Spleen (tissue), 11 donors: ENCODE data around the gene KDF1. TPM values are rescaled to one million over a fixed set of nuclear protein-coding genes. Genes with fewer than 3 reads are reported as not detected.
A peak's percentile ranks its signal among the peaks of the same experiment; 100 is the strongest.

Experiments used
- DNase-seq: peaks from one replicate; pipeline ENCODE4 v3.0.0-alpha.2; 2020
- H3K27ac ChIP-seq, 8 donors: fragments of 200-600 bp; sonication (generic) in 7 of 8; 1 replicate in 4 of 8; 2 replicates in 4 of 8; pipeline versions ENCODE4 v1.5.0 to v1.8.0; 2016 to 2021; ENCODE audit warnings: inconsistent platforms in 4 of 8, mild to moderate bottlenecking in 4 of 8, moderate library complexity in 1 of 8
- H3K27me3 ChIP-seq, 7 donors: fragments of 200-600 bp; sonication (generic) in 6 of 7; replicated peaks in 1 of 7; 1 replicate in 4 of 7; 2 replicates in 3 of 7; pipeline versions ENCODE4 v1.5.0 to v1.8.0; 2016 to 2021; ENCODE audit warnings: inconsistent platforms in 3 of 7, mild to moderate bottlenecking in 1 of 7
- H3K36me3 ChIP-seq, 6 donors: fragments of 200-600 bp; sonication (generic) in 5 of 6; 1 replicate in 4 of 6; 2 replicates in 2 of 6; pipeline versions ENCODE4 v1.5.0 to v1.8.0; 2016 to 2021; ENCODE audit warnings: inconsistent platforms in 2 of 6
- H3K4me1 ChIP-seq, 6 donors: fragments of 200-600 bp; sonication (generic) in 5 of 6; 1 replicate in 3 of 6; 2 replicates in 3 of 6; pipeline versions ENCODE4 v1.5.0 to v1.8.0; 2016 to 2021; ENCODE audit warnings: inconsistent platforms in 3 of 6
- H3K4me3 ChIP-seq, 8 donors: fragments of 200-600 bp; sonication (generic) in 7 of 8; 1 replicate in 4 of 8; 2 replicates in 4 of 8; pipeline versions ENCODE4 v1.5.0 to v1.8.0; 2016 to 2021; ENCODE audit warnings: inconsistent platforms in 4 of 8, mild to moderate bottlenecking in 4 of 8, moderate library complexity in 2 of 8
- H3K9me3 ChIP-seq, 8 donors: fragments of 200-600 bp; sonication (generic) in 7 of 8; 1 replicate in 4 of 8; 2 replicates in 4 of 8; pipeline versions ENCODE4 v1.5.0 to v1.8.0; 2016 to 2021; ENCODE audit warnings: inconsistent platforms in 4 of 8
- POLR2A ChIP-seq, 3 donors: fragments of 450-650 bp; IDR thresholded peaks; one replicate each; pipeline ENCODE4 v1.5.1; 2017; ENCODE audit warnings: antibody characterized with exemption in 3 of 3, mild to moderate bottlenecking in 1 of 3
- POLR2AphosphoS5 ChIP-seq, 3 donors: sonication (generic); formaldehyde crosslinking; IDR thresholded peaks; one replicate each; pipeline ENCODE4 v1.5.1; 2017; ENCODE audit warnings: antibody characterized with exemption in 3 of 3
- WGBS, 5 donors: extraction: QIAGEN DNeasy Blood & Tissue Kit in 3 of 5; methylation state at CpG; one replicate each; pipeline versions ENCODE4 v1.1.5 to v1.1.7; 2013 to 2018; 5-methylcytosine and 5-hydroxymethylcytosine counted together
- intact Hi-C: fragments of 100-400 bp; cut with DNase I; formaldehyde crosslinking; loops from one replicate; pipeline ENCODE4 v1.15.0; 2023; ENCODE audit warnings: low total_unique reads
- polyA plus RNA-seq, 3 donors: library from polyadenylated mRNA; stranded (reverse); fragments of 200-250 nt; gene quantifications; one replicate each; pipeline ENCODE4 v1.2.1, GENCODE V29; 2013
- total RNA-seq, 7 donors: library from RNA; depleted of rRNA in 3 of 7; stranded (reverse); fragments of >200 nt in 3 of 7; fragmentation: NEBNext Ultra II Directional in 4 of 7; extraction: Animal tissue kit (Norgen Biotek cat#: 25700) in 4 of 7; gene quantifications; one replicate each; pipeline versions ENCODE4 v1.1.0 to v1.2.1, GENCODE V29; 2016 to 2021
- TF ChIP-seq, protein P1 (sequence below), 11 experiments: fragments of 200-600 bp in 7 of 11; fragments of 450-650 bp in 4 of 11; sonication (generic) in 4 of 11; IDR thresholded peaks in 8 of 11; conservative IDR thresholded peaks in 3 of 11; 1 replicate in 7 of 11; 2 replicates in 4 of 11; pipeline versions ENCODE4 v1.4.0 to v1.8.0; 2016 to 2021; ENCODE audit warnings: antibody characterized with exemption in 11 of 11, inconsistent platforms in 4 of 11, mild to moderate bottlenecking in 1 of 11
- donor health status: healthy with polysubstance abuse.
- donor health status: DM: no; HTN: no; CAD: no; lungs with moderate emphysema.
- donor health status: DM: no; HTN: no; CAD: no.
- donor health status: Bipolar disorder and iron deficiency.
- donor health status: healthy.
- donor health status: DM: no; HTN: no; CAD: no.
- donor health status: DM: yes; HTN: yes; CAD: no.

Gene KDF1
- total and polyA plus RNA-seq, 10 donors, result 0.44 to 2.1 (median 0.98) TPM

DNA sequence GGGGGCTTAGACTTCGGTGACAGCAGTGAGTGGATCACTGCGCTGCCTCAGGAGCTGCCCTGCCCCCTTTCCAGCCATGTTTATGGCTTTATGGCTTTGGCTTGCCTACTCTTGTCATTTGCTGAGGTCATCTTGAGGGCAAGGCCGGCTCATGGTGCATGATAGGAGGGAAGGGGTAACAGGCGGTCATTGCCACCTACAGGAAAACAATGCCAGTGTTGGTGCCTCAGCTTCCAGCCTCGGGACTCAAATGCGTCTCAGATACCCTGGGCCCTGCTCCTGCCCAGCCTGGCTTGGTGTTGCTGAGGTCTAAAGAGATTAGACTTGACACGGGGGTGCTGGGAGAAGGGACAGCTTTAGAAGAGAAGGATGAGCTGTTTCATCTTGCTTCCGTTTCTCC is 14.5 kb downstream of the KDF1 start:
- TF ChIP-seq POLR2A (IDR thresholded peaks at IDR 0.05) (no peak), POLR2AphosphoS5 (IDR thresholded peaks at IDR 0.05) (no peak)
- TF ChIP-seq, protein P1, sequence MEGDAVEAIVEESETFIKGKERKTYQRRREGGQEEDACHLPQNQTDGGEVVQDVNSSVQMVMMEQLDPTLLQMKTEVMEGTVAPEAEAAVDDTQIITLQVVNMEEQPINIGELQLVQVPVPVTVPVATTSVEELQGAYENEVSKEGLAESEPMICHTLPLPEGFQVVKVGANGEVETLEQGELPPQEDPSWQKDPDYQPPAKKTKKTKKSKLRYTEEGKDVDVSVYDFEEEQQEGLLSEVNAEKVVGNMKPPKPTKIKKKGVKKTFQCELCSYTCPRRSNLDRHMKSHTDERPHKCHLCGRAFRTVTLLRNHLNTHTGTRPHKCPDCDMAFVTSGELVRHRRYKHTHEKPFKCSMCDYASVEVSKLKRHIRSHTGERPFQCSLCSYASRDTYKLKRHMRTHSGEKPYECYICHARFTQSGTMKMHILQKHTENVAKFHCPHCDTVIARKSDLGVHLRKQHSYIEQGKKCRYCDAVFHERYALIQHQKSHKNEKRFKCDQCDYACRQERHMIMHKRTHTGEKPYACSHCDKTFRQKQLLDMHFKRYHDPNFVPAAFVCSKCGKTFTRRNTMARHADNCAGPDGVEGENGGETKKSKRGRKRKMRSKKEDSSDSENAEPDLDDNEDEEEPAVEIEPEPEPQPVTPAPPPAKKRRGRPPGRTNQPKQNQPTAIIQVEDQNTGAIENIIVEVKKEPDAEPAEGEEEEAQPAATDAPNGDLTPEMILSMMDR (IDR thresholded peaks at IDR 0.05 in 8 of 11, conservative IDR thresholded peaks at IDR 0.05 in 3 of 11), result no peak
- Histone ChIP-seq H3K36me3 (peaks cover 10 to 67% (median 60%) of the 10 kb centered on the region in 6 donors), H3K4me1 (peaks cover 0 to 23% (median under 1%) of the 10 kb centered on the region in 6 donors), H3K4me3 (no peak overlapping the region), H3K27ac (peak overlapping the region in 1 of 8 donors; percentile 40), H3K27me3 (no peaks in the 10 kb centered on the region), H3K9me3 (no peaks in the 10 kb centered on the region)
- DNase-seq, result peak; percentile 30
- 73 to 89% (median 81%) methylated on average over 8 of the region's 8 CpGs for WGBS, 5 donors
- intact Hi-C loops, result no loop called here

DNA sequence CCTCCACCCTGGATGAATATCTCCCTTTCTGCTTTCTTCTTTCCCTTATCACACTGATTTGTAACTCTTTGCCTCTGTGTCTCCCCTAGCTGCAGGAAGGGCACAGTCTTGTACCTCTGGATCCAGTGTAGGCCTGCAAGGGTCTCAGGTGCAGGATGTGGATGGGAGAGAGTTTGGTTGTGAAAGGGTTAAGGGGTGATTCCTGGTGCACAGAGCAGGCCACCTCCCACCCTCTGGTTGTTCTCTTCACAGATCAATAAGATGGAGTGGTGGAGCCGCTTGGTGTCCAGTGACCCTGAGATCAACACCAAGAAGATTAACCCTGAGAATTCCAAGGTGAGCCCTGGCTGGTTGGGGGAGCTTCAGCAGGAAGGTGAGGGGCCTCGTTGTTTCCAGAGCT is 15.1 kb downstream of the KDF1 start:
- TF ChIP-seq, protein P1 (IDR thresholded peaks at IDR 0.05 in 8 of 11, conservative IDR thresholded peaks at IDR 0.05 in 3 of 11), result no peak
- TF ChIP-seq POLR2AphosphoS5 (IDR thresholded peaks at IDR 0.05) (no peak), POLR2A (IDR thresholded peaks at IDR 0.05) (no peak)
- Histone ChIP-seq H3K36me3 (peaks cover 10 to 68% (median 60%) of the 10 kb centered on the region in 6 donors), H3K4me1 (peaks cover 0 to 29% (median 3%) of the 10 kb centered on the region in 6 donors), H3K9me3 (no peaks in the 10 kb centered on the region), H3K27ac (no peak overlapping the region), H3K27me3 (no peaks in the 10 kb centered on the region), H3K4me3 (no peak overlapping the region)
- intact Hi-C loops, result no loop called here
- 76 to 100% (median 82%) methylated on average over 2 of the region's 2 CpGs for WGBS, 5 donors
- DNase-seq, result peak; percentile 39

DNA sequence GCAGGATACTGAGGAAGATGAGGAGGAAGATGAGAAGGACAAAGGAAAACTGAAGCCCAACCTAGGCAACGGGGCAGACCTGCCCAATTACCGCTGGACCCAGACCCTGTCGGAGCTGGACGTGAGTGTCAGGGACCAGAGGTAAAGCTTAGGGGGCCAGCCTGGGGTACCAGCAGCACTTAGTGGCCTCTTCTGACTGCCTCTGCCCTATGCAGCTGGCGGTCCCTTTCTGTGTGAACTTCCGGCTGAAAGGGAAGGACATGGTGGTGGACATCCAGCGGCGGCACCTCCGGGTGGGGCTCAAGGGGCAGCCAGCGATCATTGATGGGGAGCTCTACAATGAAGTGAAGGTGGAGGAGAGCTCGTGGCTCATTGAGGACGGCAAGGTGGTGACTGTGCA is 17.6 kb downstream of the KDF1 start:
- DNase-seq, result peak; percentile 29
- Histone ChIP-seq H3K9me3 (no peaks in the 10 kb centered on the region), H3K27me3 (no peaks in the 10 kb centered on the region), H3K27ac (no peak overlapping the region), H3K36me3 (peaks cover 10 to 90% (median 63%) of the 10 kb centered on the region in 6 donors), H3K4me3 (no peak overlapping the region), H3K4me1 (peaks cover 0 to 41% (median 15%) of the 10 kb centered on the region in 6 donors)
- TF ChIP-seq, protein P1 (IDR thresholded peaks at IDR 0.05 in 8 of 11, conservative IDR thresholded peaks at IDR 0.05 in 3 of 11), result no peak
- TF ChIP-seq POLR2AphosphoS5 (IDR thresholded peaks at IDR 0.05) (peak in 1 of 3 donors; percentile 25), POLR2A (IDR thresholded peaks at IDR 0.05) (no peak)
- intact Hi-C loops, result no loop called here
- 92 to 97% (median 96%) methylated on average over 12 of the region's 12 CpGs for WGBS, 5 donors

DNA sequence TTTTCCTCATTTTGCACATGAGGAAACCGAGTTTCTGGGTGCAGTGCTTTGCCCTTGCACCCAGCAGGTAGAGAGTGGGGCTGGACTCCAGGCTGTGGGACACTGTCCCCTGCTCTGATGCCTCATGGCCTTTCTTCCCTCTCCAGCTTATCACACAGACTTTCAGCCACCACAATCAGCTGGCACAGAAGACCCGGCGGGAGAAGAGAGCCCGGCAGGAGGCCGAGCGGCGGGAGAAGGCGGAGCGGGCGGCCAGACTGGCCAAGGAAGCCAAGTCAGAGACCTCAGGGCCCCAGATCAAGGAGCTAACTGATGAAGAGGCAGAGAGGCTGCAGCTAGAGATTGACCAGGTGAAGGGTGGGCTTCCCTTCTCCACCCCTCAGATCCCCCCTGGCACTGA is 19.0 kb downstream of the KDF1 start:
- H3K27me3 ChIP-seq, result no peaks in the 10 kb centered on the region
- H3K4me3 ChIP-seq, result no peak overlapping the region
- H3K27ac ChIP-seq, result no peak overlapping the region
- no peaks in the 10 kb centered on the region for H3K9me3 ChIP-seq
- DNase-seq, result peak; percentile 41
- TF ChIP-seq POLR2AphosphoS5 (IDR thresholded peaks at IDR 0.05) (no peak), POLR2A (IDR thresholded peaks at IDR 0.05) (no peak)
- TF ChIP-seq, protein P1 (IDR thresholded peaks at IDR 0.05 in 8 of 11, conservative IDR thresholded peaks at IDR 0.05 in 3 of 11), result no peak
- intact Hi-C loops, result no loop called here
- WGBS, 5 donors, result 95 to 100% (median 98%) methylated on average over 10 of the region's 10 CpGs
- peaks cover 8 to 91% (median 60%) of the 10 kb centered on the region in 6 donors for H3K36me3 ChIP-seq
- peaks cover 0 to 47% (median 20%) of the 10 kb centered on the region in 6 donors for H3K4me1 ChIP-seq
